Neural crest cell (in vitro differentiated cells): ENCODE data around the gene CES2. TPM values are rescaled to one million over a fixed set of nuclear protein-coding genes. Genes with fewer than 3 reads are reported as not detected.
A peak's percentile ranks its signal among the peaks of the same experiment; 100 is the strongest.

Experiments used
- DNase-seq: peaks from one replicate; pipeline ENCODE4 v3.0.0; 2021; ENCODE audit warnings: low read depth, mixed read lengths, low spot score
- H3K27ac Mint-ChIP-seq: one replicate; pipeline ENCODE4 v1.8.0; 2021; ENCODE audit warnings: mild to moderate bottlenecking, mixed read lengths; ENCODE audit not compliant: unreplicated experiment
- H3K27me3 Mint-ChIP-seq: 2 replicates; pipeline ENCODE4 v1.8.0; 2021; ENCODE audit warnings: low read depth, mild to moderate bottlenecking, mixed read lengths
- H3K36me3 Mint-ChIP-seq: 2 replicates; pipeline ENCODE4 v1.8.0; 2021; ENCODE audit warnings: low read depth, mild to moderate bottlenecking, mixed read lengths
- H3K4me1 Mint-ChIP-seq: 2 replicates; pipeline ENCODE4 v1.8.0; 2021; ENCODE audit warnings: mixed read lengths
- H3K4me3 Mint-ChIP-seq: one replicate; pipeline ENCODE4 v1.8.0; 2021; ENCODE audit warnings: mild to moderate bottlenecking, mixed read lengths
- H3K9me3 Mint-ChIP-seq: 2 replicates; pipeline ENCODE4 v1.8.0; 2021; ENCODE audit warnings: mixed read lengths
- total RNA-seq: library from RNA; stranded (reverse); gene quantifications from 2 replicates; pipeline ENCODE4 v1.2.1, GENCODE V29; 2021
- TF ChIP-seq, protein P1 (sequence below): fragments of 200-600 bp; sonication (generic); conservative IDR thresholded peaks from 2 replicates; pipeline ENCODE4 v1.5.0; 2021; ENCODE audit warnings: antibody characterized with exemption, mild to moderate bottlenecking

Gene CES2
- total RNA-seq, 1 donor from 2014 or later = 52.5 TPM

DNA sequence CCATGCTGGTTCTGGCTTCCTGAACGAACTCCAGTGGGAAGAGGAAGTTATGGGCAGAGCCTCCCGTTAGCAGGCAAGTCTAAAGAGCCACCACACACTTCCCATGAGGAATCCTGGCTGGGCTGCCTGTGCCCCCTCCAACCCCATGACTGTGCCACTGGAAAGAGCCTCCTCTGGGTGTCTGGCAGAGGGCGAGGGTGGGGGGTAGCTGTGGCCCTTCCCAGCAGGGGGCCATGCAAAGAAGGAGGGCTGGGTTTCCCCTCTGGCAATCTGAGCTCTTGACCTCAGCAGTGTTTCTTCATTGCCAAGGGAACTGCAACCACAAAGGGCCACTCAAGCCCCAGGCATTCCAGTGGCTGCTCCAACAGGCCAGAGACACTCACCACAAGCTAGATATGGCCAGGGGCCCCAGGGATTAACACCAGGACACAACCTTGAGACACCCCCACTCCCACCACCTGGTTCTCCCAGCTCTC is 8.3 kb upstream of the CES2 start:
- no peaks in the 10 kb centered on the region for H3K36me3 Mint-ChIP-seq
- peak overlapping the region; percentile 44 for H3K4me3 Mint-ChIP-seq
- DNase-seq = no peak
- peaks cover 64% of the 10 kb centered on the region for H3K27me3 Mint-ChIP-seq
- H3K27ac Mint-ChIP-seq = no peak overlapping the region
- H3K9me3 Mint-ChIP-seq = no peaks in the 10 kb centered on the region
- peaks cover 7% of the 10 kb centered on the region for H3K4me1 Mint-ChIP-seq
- TF ChIP-seq, protein P1, sequence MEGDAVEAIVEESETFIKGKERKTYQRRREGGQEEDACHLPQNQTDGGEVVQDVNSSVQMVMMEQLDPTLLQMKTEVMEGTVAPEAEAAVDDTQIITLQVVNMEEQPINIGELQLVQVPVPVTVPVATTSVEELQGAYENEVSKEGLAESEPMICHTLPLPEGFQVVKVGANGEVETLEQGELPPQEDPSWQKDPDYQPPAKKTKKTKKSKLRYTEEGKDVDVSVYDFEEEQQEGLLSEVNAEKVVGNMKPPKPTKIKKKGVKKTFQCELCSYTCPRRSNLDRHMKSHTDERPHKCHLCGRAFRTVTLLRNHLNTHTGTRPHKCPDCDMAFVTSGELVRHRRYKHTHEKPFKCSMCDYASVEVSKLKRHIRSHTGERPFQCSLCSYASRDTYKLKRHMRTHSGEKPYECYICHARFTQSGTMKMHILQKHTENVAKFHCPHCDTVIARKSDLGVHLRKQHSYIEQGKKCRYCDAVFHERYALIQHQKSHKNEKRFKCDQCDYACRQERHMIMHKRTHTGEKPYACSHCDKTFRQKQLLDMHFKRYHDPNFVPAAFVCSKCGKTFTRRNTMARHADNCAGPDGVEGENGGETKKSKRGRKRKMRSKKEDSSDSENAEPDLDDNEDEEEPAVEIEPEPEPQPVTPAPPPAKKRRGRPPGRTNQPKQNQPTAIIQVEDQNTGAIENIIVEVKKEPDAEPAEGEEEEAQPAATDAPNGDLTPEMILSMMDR = no peak

DNA sequence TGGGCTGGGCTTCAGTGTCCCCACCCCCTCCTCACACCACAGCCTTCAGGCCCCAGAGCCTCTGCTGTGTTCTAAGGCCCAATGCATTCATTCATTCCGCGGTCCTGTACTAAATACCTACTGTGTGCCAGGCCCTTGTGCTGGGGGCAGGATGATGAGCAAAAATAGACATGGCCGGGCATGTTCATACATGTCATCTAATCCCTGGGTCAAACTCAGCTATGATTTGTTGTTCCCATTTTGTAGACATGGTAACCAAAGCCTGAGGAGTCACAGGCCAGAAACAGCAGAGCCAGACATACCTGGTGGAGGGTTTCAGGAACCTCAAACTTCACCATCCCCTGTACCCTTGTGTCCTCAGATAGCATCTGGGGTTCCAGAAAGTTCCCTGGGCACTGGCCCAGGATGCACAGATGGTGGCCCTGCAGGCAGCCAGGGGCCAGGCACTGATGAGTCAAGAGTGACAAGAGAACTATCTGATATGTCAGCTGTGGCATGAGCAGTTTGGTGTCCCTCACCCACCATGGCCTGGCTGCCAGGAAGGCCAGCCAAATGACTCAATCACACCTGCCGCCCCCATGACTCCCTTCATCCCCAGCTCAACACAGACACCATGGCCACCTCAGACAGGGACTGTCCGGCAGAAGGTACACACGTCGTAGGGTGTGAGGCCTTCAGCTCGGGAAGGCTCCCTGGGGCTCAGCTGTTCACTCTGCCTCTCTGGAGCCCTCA is 7.2 kb upstream of the CES2 start:
- no peak for DNase-seq
- Mint-ChIP-seq H3K27ac (no peak overlapping the region), H3K9me3 (no peaks in the 10 kb centered on the region), H3K4me3 (peak overlapping the region; percentile 49), H3K27me3 (peaks cover 57% of the 10 kb centered on the region), H3K4me1 (peaks cover 16% of the 10 kb centered on the region), H3K36me3 (no peaks in the 10 kb centered on the region)
- TF ChIP-seq, protein P1 = no peak

DNA sequence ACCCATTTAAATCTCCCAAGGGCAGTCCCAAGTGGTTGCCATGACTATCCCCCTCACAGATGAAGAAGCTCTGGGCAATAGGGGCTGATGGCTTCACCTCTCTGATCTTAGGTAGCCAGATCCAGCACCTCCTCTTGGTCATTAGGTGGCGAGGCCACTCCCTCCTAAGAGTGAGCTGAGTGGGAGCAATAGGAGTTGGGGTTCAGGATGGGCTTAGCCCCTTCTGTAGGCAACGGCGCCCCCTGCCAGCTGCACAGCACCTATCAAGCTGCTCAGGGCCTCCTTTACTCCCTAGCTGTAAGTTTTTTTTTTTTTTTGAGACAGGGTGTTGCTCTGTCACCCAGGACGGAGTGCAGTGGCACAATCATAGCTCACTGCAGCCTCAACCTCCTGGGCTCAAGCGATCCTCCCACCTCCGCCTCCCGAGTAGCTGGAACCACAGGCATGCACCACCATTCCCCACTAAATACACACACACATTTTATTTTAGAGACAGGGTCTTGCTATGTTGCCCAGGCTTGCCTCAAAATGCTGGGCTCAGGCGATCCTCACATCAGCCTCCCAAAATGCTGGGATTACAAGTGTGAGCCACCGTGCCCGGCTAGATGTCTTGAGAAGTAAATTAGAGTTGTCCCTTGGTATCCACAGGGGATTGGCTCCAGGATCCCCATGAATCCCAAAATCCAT is 6.5 kb upstream of the CES2 start:
- H3K36me3 Mint-ChIP-seq = no peaks in the 10 kb centered on the region
- TF ChIP-seq, protein P1 = peak; percentile 38
- H3K9me3 Mint-ChIP-seq = no peaks in the 10 kb centered on the region
- peaks cover 24% of the 10 kb centered on the region for H3K4me1 Mint-ChIP-seq
- H3K4me3 Mint-ChIP-seq = peak overlapping the region; percentile 57
- peaks cover 49% of the 10 kb centered on the region for H3K27me3 Mint-ChIP-seq
- DNase-seq = no peak
- no peak overlapping the region for H3K27ac Mint-ChIP-seq

DNA sequence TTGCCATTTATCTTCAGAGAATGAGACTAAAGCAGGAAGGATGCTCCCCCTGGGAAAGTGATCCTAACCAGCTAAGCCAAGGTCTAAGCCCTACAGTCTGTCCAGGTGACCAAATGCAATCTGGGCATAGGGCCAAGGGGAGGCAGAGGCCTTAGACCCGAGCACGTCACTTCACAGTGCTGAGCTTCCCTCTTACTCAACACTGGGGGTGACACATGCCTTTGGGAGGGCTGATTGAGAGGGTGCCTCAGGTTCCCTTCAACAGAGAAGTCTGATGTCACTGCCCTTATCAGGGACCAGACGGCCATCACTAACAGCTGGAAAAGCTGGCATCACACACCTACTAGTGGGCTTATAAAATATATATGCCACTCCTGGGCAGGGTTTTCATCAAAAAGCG is 5.1 kb upstream of the CES2 start:
- TF ChIP-seq, protein P1 = no peak
- Mint-ChIP-seq H3K4me1 (peaks cover 32% of the 10 kb centered on the region), H3K9me3 (no peaks in the 10 kb centered on the region), H3K36me3 (no peaks in the 10 kb centered on the region), H3K27me3 (peaks cover 38% of the 10 kb centered on the region), H3K4me3 (peak overlapping the region; percentile 54), H3K27ac (no peak overlapping the region)
- DNase-seq = no peak

DNA sequence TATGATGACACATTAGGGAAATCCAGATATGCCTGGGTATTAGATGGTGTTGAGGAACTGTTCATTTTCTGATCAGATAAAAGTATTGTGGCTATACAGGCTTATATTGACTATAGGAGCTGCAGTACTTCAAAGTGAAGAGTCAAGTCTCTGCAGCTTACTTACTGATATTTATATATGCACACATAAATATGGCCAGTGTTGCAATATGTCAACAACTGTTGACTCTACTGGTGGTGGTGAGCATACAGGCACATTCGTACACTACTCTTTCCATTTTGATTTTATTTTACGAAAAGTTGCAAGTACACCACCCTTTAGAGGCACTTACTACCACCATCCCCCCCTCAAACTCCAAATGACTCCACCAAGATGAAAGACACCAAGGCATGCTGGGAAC is 3.7 kb upstream of the CES2 start:
- Mint-ChIP-seq H3K27me3 (peaks cover 23% of the 10 kb centered on the region), H3K4me1 (peaks cover 36% of the 10 kb centered on the region), H3K36me3 (no peaks in the 10 kb centered on the region), H3K9me3 (no peaks in the 10 kb centered on the region), H3K27ac (no peak overlapping the region), H3K4me3 (peak overlapping the region; percentile 97)
- TF ChIP-seq, protein P1 = no peak
- DNase-seq = no peak
